Gastrocnemius medialis (tissue), 4 donors: ENCODE results near the gene PDIA2. TPM values are rescaled to one million over a fixed set of nuclear protein-coding genes. Genes with fewer than 3 reads are reported as not detected.

Experiments
- ATAC-seq, 2 donors: fragments of 150-250 bp; one replicate each; pipeline ENCODE4 v1.9.1; 2016
- DNase-seq, 2 donors: peaks; one replicate each; pipeline ENCODE4 v3.0.0-alpha.2; 2019
- H3K27ac ChIP-seq, 4 donors: fragments of 200-600 bp; sonication (generic); 1 replicate in 1 of 4; 2 replicates in 3 of 4; pipeline ENCODE4 v1.5.1; 2016 to 2018; ENCODE audit warnings: mild to moderate bottlenecking in 2 of 4, moderate library complexity in 1 of 4
- H3K27me3 ChIP-seq, 3 donors: fragments of 200-600 bp; sonication (generic) in 2 of 3; 1 replicate in 1 of 3; 2 replicates in 2 of 3; pipeline versions ENCODE4 v1.5.1 to v1.6.0; 2016 to 2019; ENCODE audit warnings: mild to moderate bottlenecking in 1 of 3, moderate library complexity in 1 of 3
- H3K36me3 ChIP-seq, 2 donors: fragments of 200-600 bp; sonication (generic) in 1 of 2; one replicate each; pipeline ENCODE4 v1.5.1; 2017 to 2018
- H3K4me1 ChIP-seq, 2 donors: fragments of 200-600 bp; sonication (generic) in 1 of 2; one replicate each; pipeline ENCODE4 v1.5.1; 2016 to 2017; ENCODE audit warnings: mild to moderate bottlenecking in 2 of 2
- H3K4me3 ChIP-seq, 4 donors: fragments of 200-600 bp; sonication (generic) in 3 of 4; 1 replicate in 1 of 4; 2 replicates in 3 of 4; pipeline ENCODE4 v1.5.1; 2016 to 2019; ENCODE audit warnings: mild to moderate bottlenecking in 2 of 4
- H3K9me3 ChIP-seq, 3 donors: fragments of 200-600 bp; sonication (generic) in 2 of 3; 1 replicate in 1 of 3; 2 replicates in 2 of 3; pipeline ENCODE4 v1.5.1; 2016 to 2019
- POLR2A ChIP-seq, 2 donors: fragments of 450-650 bp; IDR thresholded peaks; one replicate each; pipeline ENCODE4 v1.6.1; 2017; ENCODE audit warnings: antibody characterized with exemption in 2 of 2, mild to moderate bottlenecking in 2 of 2, moderate library complexity in 2 of 2
- in situ Hi-C, 4 donors: fragments of 200-750 bp; cut with MboI; loops; one replicate each; pipeline versions ENCODE4 v1.15.0 to v1.8.0; 2017; ENCODE audit warnings: low sequenced_read_pairs in 4 of 4
- intact Hi-C: fragments of 100-400 bp; cut with DNase I; formaldehyde crosslinking; loops from one replicate; pipeline ENCODE4 v1.15.1; 2023; ENCODE audit warnings: low total_unique reads
- total RNA-seq, 4 donors: library from RNA; depleted of rRNA; stranded (reverse); fragments of >200 nt; gene quantifications; one replicate each; pipeline versions ENCODE4 v1.1.0 to v1.2.3, GENCODE V29; 2016
- TF ChIP-seq, protein P1 (sequence below), 5 experiments: fragments of 450-650 bp in 3 of 5; fragments of 200-600 bp in 2 of 5; sonication (generic) in 2 of 5; IDR thresholded peaks in 4 of 5; conservative IDR thresholded peaks in 1 of 5; 1 replicate in 4 of 5; 2 replicates in 1 of 5; pipeline ENCODE4 v1.5.1; 2016 to 2019; ENCODE audit warnings: antibody characterized with exemption in 5 of 5, mild to moderate bottlenecking in 3 of 5, moderate library complexity in 3 of 5

The PDIA2 gene
- total RNA-seq, 4 donors from 2014 or later: 2.2 TPM; not detected in 3

DNA sequence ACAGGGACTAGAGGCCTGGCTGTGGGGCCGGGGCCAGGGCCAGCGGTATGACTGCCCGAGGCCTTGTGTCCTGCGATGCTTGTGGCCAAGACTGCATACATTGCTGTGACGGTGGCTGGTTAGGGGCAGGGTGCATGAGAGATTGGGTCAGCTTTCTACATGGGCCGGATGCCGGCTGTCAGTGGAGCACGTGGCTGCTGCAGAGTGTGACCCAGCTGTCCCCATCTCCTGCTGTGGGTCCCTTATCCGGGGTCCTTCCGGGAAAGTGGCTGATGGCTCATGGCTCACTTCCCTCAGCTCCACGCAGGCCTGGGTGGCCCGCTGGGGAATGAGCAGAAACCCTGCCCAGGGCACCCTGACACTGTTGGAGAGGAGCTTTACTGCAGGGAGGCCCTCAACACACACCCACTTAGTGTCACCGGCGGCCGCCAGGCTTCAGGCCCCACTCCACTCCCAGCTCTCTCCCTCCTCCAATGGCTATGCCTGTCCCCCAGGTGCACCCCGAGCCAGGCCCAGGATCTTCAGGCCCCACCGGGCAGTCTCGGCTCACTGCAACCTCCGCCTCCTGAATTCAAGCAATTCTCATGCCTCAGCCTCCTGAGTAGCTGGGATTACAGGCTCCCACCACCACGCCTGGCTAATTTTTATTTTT lies 6.4 kb upstream of the PDIA2 start:
- in situ Hi-C loops: no loop called here
- DNase-seq (peak in 1 of 2 donors; percentile 36), ATAC-seq (peak in 1 of 2 donors; percentile 23)
- H3K4me1 ChIP-seq: peaks cover 6 to 18% of the 10 kb centered on the region in 2 donors
- TF ChIP-seq, protein P1, sequence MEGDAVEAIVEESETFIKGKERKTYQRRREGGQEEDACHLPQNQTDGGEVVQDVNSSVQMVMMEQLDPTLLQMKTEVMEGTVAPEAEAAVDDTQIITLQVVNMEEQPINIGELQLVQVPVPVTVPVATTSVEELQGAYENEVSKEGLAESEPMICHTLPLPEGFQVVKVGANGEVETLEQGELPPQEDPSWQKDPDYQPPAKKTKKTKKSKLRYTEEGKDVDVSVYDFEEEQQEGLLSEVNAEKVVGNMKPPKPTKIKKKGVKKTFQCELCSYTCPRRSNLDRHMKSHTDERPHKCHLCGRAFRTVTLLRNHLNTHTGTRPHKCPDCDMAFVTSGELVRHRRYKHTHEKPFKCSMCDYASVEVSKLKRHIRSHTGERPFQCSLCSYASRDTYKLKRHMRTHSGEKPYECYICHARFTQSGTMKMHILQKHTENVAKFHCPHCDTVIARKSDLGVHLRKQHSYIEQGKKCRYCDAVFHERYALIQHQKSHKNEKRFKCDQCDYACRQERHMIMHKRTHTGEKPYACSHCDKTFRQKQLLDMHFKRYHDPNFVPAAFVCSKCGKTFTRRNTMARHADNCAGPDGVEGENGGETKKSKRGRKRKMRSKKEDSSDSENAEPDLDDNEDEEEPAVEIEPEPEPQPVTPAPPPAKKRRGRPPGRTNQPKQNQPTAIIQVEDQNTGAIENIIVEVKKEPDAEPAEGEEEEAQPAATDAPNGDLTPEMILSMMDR (IDR thresholded peaks at IDR 0.05 in 4 of 5, conservative IDR thresholded peaks at IDR 0.05 in 1 of 5): no peak
- TF ChIP-seq POLR2A (IDR thresholded peaks at IDR 0.05): no peak
- intact Hi-C loops: no loop called here
- H3K4me3 ChIP-seq: no peak overlapping the region
- H3K9me3 ChIP-seq: no peaks in the 10 kb centered on the region
- no peaks in the 10 kb centered on the region for H3K36me3 ChIP-seq
- no peak overlapping the region for H3K27ac ChIP-seq
- peaks cover 10 to 30% (median 27%) of the 10 kb centered on the region in 3 donors for H3K27me3 ChIP-seq

DNA sequence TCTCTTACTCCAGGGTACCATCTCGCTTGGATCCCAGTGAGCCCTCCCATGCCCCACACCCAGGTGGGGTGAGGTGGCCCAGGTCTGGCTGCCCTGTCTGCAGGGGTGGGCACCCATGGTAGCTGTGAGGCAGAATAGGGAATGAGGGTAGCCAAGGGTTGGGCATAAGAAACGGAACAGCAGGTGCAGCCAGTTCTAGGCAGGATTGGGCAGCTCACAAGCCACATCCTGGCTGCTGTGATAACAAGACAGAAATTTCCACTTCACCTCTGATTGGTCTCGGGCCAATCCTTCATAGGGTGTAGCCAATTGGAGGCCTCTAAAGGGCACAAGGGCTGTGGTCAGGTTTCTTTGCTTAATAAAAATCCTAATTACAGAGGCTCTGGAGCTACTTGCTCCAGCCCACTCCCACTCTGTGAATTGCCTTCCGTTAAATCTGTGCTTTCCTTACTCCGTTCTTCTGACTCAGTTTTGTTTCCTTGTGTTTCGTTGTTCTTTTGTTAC lies 4.0 kb upstream of the PDIA2 start:
- Histone ChIP-seq H3K36me3 (no peaks in the 10 kb centered on the region), H3K4me3 (no peak overlapping the region), H3K9me3 (no peaks in the 10 kb centered on the region), H3K27me3 (peaks cover 10 to 32% (median 27%) of the 10 kb centered on the region in 3 donors), H3K4me1 (peaks cover 6 to 18% of the 10 kb centered on the region in 2 donors), H3K27ac (no peak overlapping the region)
- ATAC-seq (peak in 1 of 2 donors; percentile 33), DNase-seq (no peak)
- intact Hi-C loops: no loop called here
- in situ Hi-C loops: no loop called here
- TF ChIP-seq, protein P1 (IDR thresholded peaks at IDR 0.05 in 4 of 5, conservative IDR thresholded peaks at IDR 0.05 in 1 of 5): no peak
- TF ChIP-seq POLR2A (IDR thresholded peaks at IDR 0.05): no peak

DNA sequence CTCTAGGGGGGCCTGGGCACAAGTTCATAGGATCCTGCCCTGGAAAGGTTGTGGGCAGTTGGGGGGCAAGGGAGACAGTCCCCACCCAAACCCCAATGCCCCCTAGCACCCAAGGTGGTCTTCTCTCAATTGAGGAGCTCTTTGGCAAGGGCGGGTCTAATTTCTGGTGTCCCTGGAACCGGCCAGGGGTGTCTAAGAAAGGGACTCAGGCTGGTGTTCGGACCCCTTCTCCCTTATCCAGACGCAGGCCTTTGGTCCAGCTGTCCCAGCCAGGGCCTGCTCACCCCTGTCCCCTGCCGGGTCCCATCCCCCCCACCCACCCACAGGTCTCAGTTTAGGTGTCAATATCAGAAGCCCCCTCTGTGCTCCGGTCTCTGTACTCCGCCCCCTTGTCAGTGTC lies 3.4 kb upstream of the PDIA2 start:
- DNase-seq (no peak), ATAC-seq (no peak)
- TF ChIP-seq POLR2A (IDR thresholded peaks at IDR 0.05): no peak
- TF ChIP-seq, protein P1 (IDR thresholded peaks at IDR 0.05 in 4 of 5, conservative IDR thresholded peaks at IDR 0.05 in 1 of 5): no peak
- no peaks in the 10 kb centered on the region for H3K9me3 ChIP-seq
- no peak overlapping the region for H3K27ac ChIP-seq
- in situ Hi-C loops (no loop called here), intact Hi-C loops (no loop called here)
- no peak overlapping the region for H3K4me3 ChIP-seq
- H3K27me3 ChIP-seq: peaks cover 6 to 27% (median 21%) of the 10 kb centered on the region in 3 donors
- H3K36me3 ChIP-seq: no peaks in the 10 kb centered on the region
- peaks cover 6 to 18% of the 10 kb centered on the region in 2 donors for H3K4me1 ChIP-seq

DNA sequence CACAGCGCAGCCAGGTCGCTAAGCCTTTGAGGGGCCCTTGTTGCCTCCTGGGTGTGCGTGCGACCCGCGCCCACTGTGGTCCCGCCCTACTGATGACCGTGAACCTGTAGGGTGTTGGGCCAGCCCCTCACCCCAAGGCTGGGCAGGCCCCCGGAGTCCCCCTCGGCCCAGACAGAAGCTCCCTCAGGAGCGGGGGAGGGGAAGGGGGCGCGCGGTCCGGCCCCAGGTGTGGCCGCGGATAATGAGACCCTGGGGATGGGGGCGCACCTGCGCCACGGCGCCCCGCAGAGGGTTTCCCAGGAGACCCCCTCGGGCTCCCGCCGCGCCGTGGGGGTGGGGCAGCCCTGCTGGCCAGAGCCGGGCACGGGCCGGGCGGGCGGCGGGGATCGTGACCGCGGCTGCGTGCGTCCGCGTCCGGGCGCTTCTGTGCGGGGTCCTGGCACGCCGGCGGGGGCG lies 2.9 kb upstream of the PDIA2 start:
- peaks cover 6 to 14% of the 10 kb centered on the region in 2 donors for H3K4me1 ChIP-seq
- peaks cover 3 to 22% (median 16%) of the 10 kb centered on the region in 3 donors for H3K27me3 ChIP-seq
- no peaks in the 10 kb centered on the region for H3K36me3 ChIP-seq
- TF ChIP-seq, protein P1 (IDR thresholded peaks at IDR 0.05 in 4 of 5, conservative IDR thresholded peaks at IDR 0.05 in 1 of 5): no peak
- TF ChIP-seq POLR2A (IDR thresholded peaks at IDR 0.05): no peak
- DNase-seq (no peak), ATAC-seq (peak; percentile 15 to 20)
- in situ Hi-C loops: no loop called here
- H3K27ac ChIP-seq: no peak overlapping the region
- no peaks in the 10 kb centered on the region for H3K9me3 ChIP-seq
- H3K4me3 ChIP-seq: peak overlapping the region in 2 of 4 donors; percentile 13 to 22
- intact Hi-C loops: no loop called here
